ENCODE results near the gene SC5D. TPM values are rescaled to one million over a fixed set of nuclear protein-coding genes. Genes with fewer than 3 reads are reported as not detected.

The SC5D gene
- total RNA-seq, 1 donor from 2014 or later = 15.7 TPM

- Histone ChIP-seq H3K27me3 (ENCODE audit: control insufficient read depth in 3 of 3, insufficient read depth in 3 of 3, low read length in 3 of 3) (peaks cover 0 to 16% (median 15%) of the 10 kb centered on the region in 3 donors), H3K9me3 (ENCODE audit: control insufficient read depth in 3 of 3, low read length in 3 of 3) (peaks cover 0 to 3% (median 2%) of the 10 kb centered on the region in 3 donors)
Observed at GRCh38 chr11:121282886-121283502, 9.6 kb upstream of the SC5D start.

GRCh38 chr11:121291319-121291718 is 1.3 kb upstream of the SC5D start:
- no peaks in the 10 kb centered on the region for H3K27me3 ChIP-seq (ENCODE audit: control insufficient read depth in 3 of 3, insufficient read depth in 3 of 3, low read length in 3 of 3)
- no peak overlapping the region for H3K27ac ChIP-seq (ENCODE audit: low read depth, low read length)
- peaks cover 0 to 14% (median 9%) of the 10 kb centered on the region in 3 donors for H3K4me1 ChIP-seq (ENCODE audit: control insufficient read depth in 3 of 3, insufficient read depth in 3 of 3, low read length in 3 of 3)
- no peaks in the 10 kb centered on the region for H3K9me3 ChIP-seq (ENCODE audit: control insufficient read depth in 3 of 3, low read length in 3 of 3)
- no peak overlapping the region for H3K4me3 ChIP-seq (ENCODE audit: low read length in 3 of 3)
- no peak overlapping the region for H3K9ac ChIP-seq (ENCODE audit: low read depth in 1 of 3, low read length in 3 of 3)
- peaks cover 0 to 3% (median 0%) of the 10 kb centered on the region in 3 donors for H3K36me3 ChIP-seq (ENCODE audit: control insufficient read depth in 3 of 3, insufficient read depth in 3 of 3, low read length in 3 of 3)

More at GRCh38 chr11:121282886-121283502, 9.6 kb upstream of the SC5D start:
- Histone ChIP-seq H3K4me3 (ENCODE audit: low read length in 3 of 3) (no peak overlapping the region), H3K4me1 (ENCODE audit: control insufficient read depth in 3 of 3, insufficient read depth in 3 of 3, low read length in 3 of 3) (no peaks in the 10 kb centered on the region), H3K9ac (ENCODE audit: low read depth in 1 of 3, low read length in 3 of 3) (no peak overlapping the region), H3K27ac (ENCODE audit: low read depth, low read length) (no peak overlapping the region), H3K36me3 (ENCODE audit: control insufficient read depth in 3 of 3, insufficient read depth in 3 of 3, low read length in 3 of 3) (no peaks in the 10 kb centered on the region)

GRCh38 chr11:121291896-121292494 is 576 bp upstream of the SC5D start:
- Histone ChIP-seq H3K27me3 (ENCODE audit: control insufficient read depth in 3 of 3, insufficient read depth in 3 of 3, low read length in 3 of 3) (no peaks in the 10 kb centered on the region), H3K36me3 (ENCODE audit: control insufficient read depth in 3 of 3, insufficient read depth in 3 of 3, low read length in 3 of 3) (peaks cover 0 to 3% (median 0%) of the 10 kb centered on the region in 3 donors), H3K27ac (ENCODE audit: low read depth, low read length) (peak overlapping the region; percentile 66), H3K9ac (ENCODE audit: low read depth in 1 of 3, low read length in 3 of 3) (peak overlapping the region; percentile 46 to 82 (median 63)), H3K4me3 (ENCODE audit: low read length in 3 of 3) (peak overlapping the region; percentile 79 to 94 (median 83)), H3K4me1 (ENCODE audit: control insufficient read depth in 3 of 3, insufficient read depth in 3 of 3, low read length in 3 of 3) (peaks cover 0 to 14% (median 9%) of the 10 kb centered on the region in 3 donors), H3K9me3 (ENCODE audit: control insufficient read depth in 3 of 3, low read length in 3 of 3) (no peaks in the 10 kb centered on the region)

- Histone ChIP-seq H3K27ac (ENCODE audit: low read depth, low read length) (peak overlapping the region; percentile 66), H3K9me3 (ENCODE audit: control insufficient read depth in 3 of 3, low read length in 3 of 3) (no peaks in the 10 kb centered on the region), H3K9ac (ENCODE audit: low read depth in 1 of 3, low read length in 3 of 3) (peak overlapping the region; percentile 86 to 89 (median 88)), H3K4me1 (ENCODE audit: control insufficient read depth in 3 of 3, insufficient read depth in 3 of 3, low read length in 3 of 3) (peaks cover 0 to 14% (median 9%) of the 10 kb centered on the region in 3 donors), H3K36me3 (ENCODE audit: control insufficient read depth in 3 of 3, insufficient read depth in 3 of 3, low read length in 3 of 3) (peaks cover 0 to 3% (median 0%) of the 10 kb centered on the region in 3 donors), H3K27me3 (ENCODE audit: control insufficient read depth in 3 of 3, insufficient read depth in 3 of 3, low read length in 3 of 3) (no peaks in the 10 kb centered on the region), H3K4me3 (ENCODE audit: low read length in 3 of 3) (peak overlapping the region; percentile 79 to 94 (median 83))
Observed at GRCh38 chr11:121293288-121293594, 670 bp downstream of the SC5D start.

- Histone ChIP-seq H3K9me3 (ENCODE audit: control insufficient read depth in 3 of 3, low read length in 3 of 3) (no peaks in the 10 kb centered on the region), H3K36me3 (ENCODE audit: control insufficient read depth in 3 of 3, insufficient read depth in 3 of 3, low read length in 3 of 3) (peaks cover 0 to 3% (median 0%) of the 10 kb centered on the region in 3 donors), H3K27me3 (ENCODE audit: control insufficient read depth in 3 of 3, insufficient read depth in 3 of 3, low read length in 3 of 3) (no peaks in the 10 kb centered on the region), H3K9ac (ENCODE audit: low read depth in 1 of 3, low read length in 3 of 3) (no peak overlapping the region), H3K27ac (ENCODE audit: low read depth, low read length) (no peak overlapping the region), H3K4me3 (ENCODE audit: low read length in 3 of 3) (no peak overlapping the region), H3K4me1 (ENCODE audit: control insufficient read depth in 3 of 3, insufficient read depth in 3 of 3, low read length in 3 of 3) (peaks cover 2 to 14% (median 10%) of the 10 kb centered on the region in 3 donors)
Observed at GRCh38 chr11:121295246-121296029, 2.9 kb downstream of the SC5D start.

- no peak overlapping the region for H3K9ac ChIP-seq (ENCODE audit: low read depth in 1 of 3, low read length in 3 of 3)
- H3K27ac ChIP-seq (ENCODE audit: low read depth, low read length) = no peak overlapping the region
- no peak overlapping the region for H3K4me3 ChIP-seq (ENCODE audit: low read length in 3 of 3)
- H3K36me3 ChIP-seq (ENCODE audit: control insufficient read depth in 3 of 3, insufficient read depth in 3 of 3, low read length in 3 of 3) = peaks cover 0 to 3% (median 0%) of the 10 kb centered on the region in 3 donors
- H3K4me1 ChIP-seq (ENCODE audit: control insufficient read depth in 3 of 3, insufficient read depth in 3 of 3, low read length in 3 of 3) = peaks cover 5 to 10% (median 10%) of the 10 kb centered on the region in 3 donors
- H3K9me3 ChIP-seq (ENCODE audit: control insufficient read depth in 3 of 3, low read length in 3 of 3) = no peaks in the 10 kb centered on the region
- H3K27me3 ChIP-seq (ENCODE audit: control insufficient read depth in 3 of 3, insufficient read depth in 3 of 3, low read length in 3 of 3) = no peaks in the 10 kb centered on the region
Observed at GRCh38 chr11:121297872-121298271, 5.3 kb downstream of the SC5D start.

- no peak overlapping the region for H3K4me3 ChIP-seq (ENCODE audit: low read length in 3 of 3)
- H3K36me3 ChIP-seq (ENCODE audit: control insufficient read depth in 3 of 3, insufficient read depth in 3 of 3, low read length in 3 of 3) = peaks cover 0 to 3% (median 0%) of the 10 kb centered on the region in 3 donors
Observed at GRCh38 chr11:121298774-121299173, 6.2 kb downstream of the SC5D start.

GRCh38 chr11:121299417-121299816 is 6.8 kb downstream of the SC5D start:
- H3K4me1 ChIP-seq (ENCODE audit: control insufficient read depth in 3 of 3, insufficient read depth in 3 of 3, low read length in 3 of 3) = peaks cover 0 to 5% (median 4%) of the 10 kb centered on the region in 3 donors
- no peak overlapping the region for H3K9ac ChIP-seq (ENCODE audit: low read depth in 1 of 3, low read length in 3 of 3)
- H3K4me3 ChIP-seq (ENCODE audit: low read length in 3 of 3) = no peak overlapping the region
- H3K27ac ChIP-seq (ENCODE audit: low read depth, low read length) = no peak overlapping the region
- peaks cover 0 to 3% (median 0%) of the 10 kb centered on the region in 3 donors for H3K36me3 ChIP-seq (ENCODE audit: control insufficient read depth in 3 of 3, insufficient read depth in 3 of 3, low read length in 3 of 3)
- H3K27me3 ChIP-seq (ENCODE audit: control insufficient read depth in 3 of 3, insufficient read depth in 3 of 3, low read length in 3 of 3) = no peaks in the 10 kb centered on the region
- H3K9me3 ChIP-seq (ENCODE audit: control insufficient read depth in 3 of 3, low read length in 3 of 3) = no peaks in the 10 kb centered on the region

More at GRCh38 chr11:121298774-121299173, 6.2 kb downstream of the SC5D start:
- Histone ChIP-seq H3K9me3 (ENCODE audit: control insufficient read depth in 3 of 3, low read length in 3 of 3) (no peaks in the 10 kb centered on the region), H3K4me1 (ENCODE audit: control insufficient read depth in 3 of 3, insufficient read depth in 3 of 3, low read length in 3 of 3) (peaks cover 3 to 5% (median 4%) of the 10 kb centered on the region in 3 donors), H3K27ac (ENCODE audit: low read depth, low read length) (no peak overlapping the region), H3K27me3 (ENCODE audit: control insufficient read depth in 3 of 3, insufficient read depth in 3 of 3, low read length in 3 of 3) (no peaks in the 10 kb centered on the region), H3K9ac (ENCODE audit: low read depth in 1 of 3, low read length in 3 of 3) (no peak overlapping the region)

- H3K36me3 ChIP-seq (ENCODE audit: control insufficient read depth in 3 of 3, insufficient read depth in 3 of 3, low read length in 3 of 3) = peaks cover 0 to 10% (median 0%) of the 10 kb centered on the region in 3 donors
- H3K4me1 ChIP-seq (ENCODE audit: control insufficient read depth in 3 of 3, insufficient read depth in 3 of 3, low read length in 3 of 3) = peaks cover 0 to 5% (median 4%) of the 10 kb centered on the region in 3 donors
- no peak overlapping the region for H3K4me3 ChIP-seq (ENCODE audit: low read length in 3 of 3)
- no peaks in the 10 kb centered on the region for H3K9me3 ChIP-seq (ENCODE audit: control insufficient read depth in 3 of 3, low read length in 3 of 3)
- no peak overlapping the region for H3K27ac ChIP-seq (ENCODE audit: low read depth, low read length)
- no peak overlapping the region for H3K9ac ChIP-seq (ENCODE audit: low read depth in 1 of 3, low read length in 3 of 3)
- no peaks in the 10 kb centered on the region for H3K27me3 ChIP-seq (ENCODE audit: control insufficient read depth in 3 of 3, insufficient read depth in 3 of 3, low read length in 3 of 3)
Observed at GRCh38 chr11:121300313-121300971, 7.9 kb downstream of the SC5D start.
